Stimulated activated CD8-positive, alpha-beta memory T cell treated with anti-CD3 and anti-CD28 coated beads, Interleukin-15, amount 100 ng/mL, for 48 hours (primary cell): Measurements from ENCODE around the gene CCDC6.
"Not testable (repeated sequence)": the region's sequence is repeated elsewhere in the genome, so short reads cannot be mapped to it uniquely, and the experiment has no call there.

Source experiments
- DNase-seq, 2 donors: peaks; one replicate each; pipeline ENCODE4 v3.0.0-alpha.2; 2020; ENCODE audit warnings: low read depth in 2 of 2

CCDC6 gene

DNA sequence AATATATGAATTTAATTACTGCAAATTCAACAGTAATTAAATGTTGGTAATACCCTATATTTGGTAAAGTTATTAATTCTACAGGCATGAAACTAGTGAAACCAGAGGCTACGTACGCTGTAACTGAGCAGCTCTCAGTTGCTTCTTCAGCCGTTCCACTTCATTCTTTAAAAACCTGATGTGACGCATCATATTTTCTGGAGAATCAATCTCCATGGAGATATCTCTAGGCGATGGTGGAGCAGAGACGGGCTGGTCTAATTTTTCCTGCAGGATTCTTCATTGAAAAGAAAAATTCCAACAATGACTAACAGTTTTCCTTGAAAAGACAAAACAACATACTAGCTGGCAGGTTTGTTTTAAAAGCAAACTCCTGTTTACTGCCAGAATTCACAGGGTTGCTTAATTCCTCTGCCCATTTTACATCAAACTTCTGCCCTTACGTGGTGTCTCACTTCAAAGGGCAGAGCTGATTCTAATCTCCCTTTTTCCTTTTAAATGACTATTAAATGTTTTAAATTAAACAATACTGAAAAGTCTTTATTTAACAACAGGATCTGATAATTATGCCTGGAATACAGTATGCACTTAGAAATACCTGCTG is 93.7 kb downstream of the CCDC6 start:
- DNase-seq, result no peak

DNA sequence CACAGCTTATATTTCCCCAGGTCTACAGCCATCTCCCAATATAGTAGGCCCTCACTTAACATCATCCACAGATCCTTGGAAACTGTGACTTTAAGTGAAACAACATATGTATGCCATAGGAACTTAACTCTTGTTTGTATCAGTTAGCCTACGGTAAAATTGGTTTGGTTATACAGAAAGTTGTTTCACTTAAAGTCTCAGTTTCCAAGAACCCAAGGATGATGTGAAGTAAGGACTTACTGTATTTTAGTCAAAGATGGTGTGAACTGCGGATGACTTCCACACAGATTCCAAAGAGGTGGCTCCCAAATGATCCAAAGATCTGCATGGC is 96.7 kb downstream of the CCDC6 start:
- no peak for DNase-seq

DNA sequence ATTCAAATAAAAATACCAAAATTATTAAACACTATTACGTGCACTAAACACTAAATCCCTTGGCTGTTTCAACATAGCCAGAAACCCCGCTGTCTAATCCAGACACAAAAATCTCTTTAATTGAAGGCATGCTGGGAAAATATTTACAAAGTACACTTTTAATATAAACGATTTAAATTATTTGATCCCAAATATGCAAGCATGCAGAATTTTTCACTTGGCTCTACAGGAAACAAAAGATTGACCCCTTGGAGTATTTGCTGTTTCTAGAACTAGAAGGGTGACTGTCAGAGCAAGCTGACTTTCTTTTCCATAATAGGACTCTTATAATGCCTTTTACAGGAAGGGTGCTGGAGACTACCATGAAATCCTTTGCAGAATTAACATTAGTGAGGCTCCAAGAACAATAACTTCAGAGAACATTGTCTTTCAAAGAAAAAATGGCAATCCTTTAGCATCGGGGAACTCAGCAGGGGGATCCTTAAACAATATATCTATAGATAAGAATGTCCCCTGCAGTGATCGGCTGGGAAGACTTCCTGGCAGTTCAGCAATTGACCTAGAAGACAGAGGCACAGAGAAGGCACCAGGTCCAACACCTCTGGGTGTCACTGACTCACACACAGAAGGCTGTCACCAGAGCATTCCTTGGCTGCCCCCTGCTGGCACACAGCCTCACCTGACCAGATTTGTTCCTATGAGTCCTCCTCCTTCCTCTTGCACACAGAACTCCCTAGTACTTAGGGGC is 97.3 kb downstream of the CCDC6 start:
- DNase-seq, result peak; percentile 34 to 50

DNA sequence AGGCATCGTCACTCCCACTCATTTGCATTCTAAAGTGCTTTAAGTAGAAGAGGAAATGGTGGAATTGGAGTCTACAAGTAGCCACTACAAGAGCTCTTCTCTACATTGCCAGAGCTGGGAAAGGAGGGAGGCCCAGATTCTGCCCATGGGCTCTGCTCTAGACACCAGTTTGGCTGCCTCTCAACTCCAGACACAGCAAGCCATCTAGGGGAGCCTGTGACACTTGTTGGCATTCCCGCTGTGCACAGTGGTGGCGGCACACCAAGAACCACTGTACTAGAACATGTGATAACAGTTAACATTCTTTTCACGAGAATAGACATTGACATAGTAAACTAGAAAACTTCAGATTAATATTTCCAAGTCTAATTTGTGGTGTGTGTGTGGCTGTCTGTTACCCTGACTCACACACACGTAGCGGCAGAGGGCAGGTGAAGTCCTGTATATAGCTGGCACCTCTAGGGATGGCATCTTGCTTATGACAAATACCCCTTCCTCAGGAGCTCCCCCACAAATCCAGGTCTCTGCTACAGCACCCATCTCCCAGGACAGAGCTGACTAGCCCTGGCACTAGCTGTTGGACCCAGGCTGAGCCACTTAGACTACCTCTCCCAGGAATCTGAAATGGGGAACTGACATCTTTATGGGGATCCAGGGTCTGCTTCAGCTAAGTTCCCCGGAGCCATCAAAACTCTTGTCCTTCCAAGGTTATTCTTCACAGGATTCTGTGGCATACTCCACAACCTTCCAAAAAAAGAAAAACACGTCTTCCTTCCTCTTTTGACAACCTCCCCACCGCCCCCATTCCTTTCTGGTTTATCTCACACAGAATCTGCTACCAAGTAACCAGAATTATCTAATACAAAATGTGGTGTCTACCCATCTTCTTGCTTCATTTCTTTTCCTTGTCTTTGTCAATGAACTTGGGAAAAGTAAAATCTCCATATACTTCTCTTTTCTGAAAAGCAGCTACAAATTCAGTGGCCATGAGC is 98.4 kb downstream of the CCDC6 start:
- no peak for DNase-seq

DNA sequence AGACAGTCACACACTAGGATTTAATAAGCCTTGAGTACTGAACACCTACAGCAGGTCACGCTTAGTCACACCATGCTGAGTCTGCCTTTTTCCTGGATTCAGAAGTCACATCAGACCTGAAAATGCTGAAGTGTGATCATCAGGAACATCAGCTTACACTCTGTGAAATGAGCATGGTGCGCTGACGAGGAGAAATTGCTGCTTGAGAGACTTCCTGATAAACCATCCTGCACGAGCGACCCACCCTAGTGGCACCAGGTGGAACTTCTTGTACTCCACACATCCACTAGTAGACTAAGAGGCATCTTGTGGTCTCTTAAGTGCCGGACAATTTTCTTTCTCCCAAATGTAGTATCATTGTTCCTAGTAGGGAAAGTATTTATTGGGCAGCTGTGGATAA is 101.3 kb downstream of the CCDC6 start:
- no peak for DNase-seq

DNA sequence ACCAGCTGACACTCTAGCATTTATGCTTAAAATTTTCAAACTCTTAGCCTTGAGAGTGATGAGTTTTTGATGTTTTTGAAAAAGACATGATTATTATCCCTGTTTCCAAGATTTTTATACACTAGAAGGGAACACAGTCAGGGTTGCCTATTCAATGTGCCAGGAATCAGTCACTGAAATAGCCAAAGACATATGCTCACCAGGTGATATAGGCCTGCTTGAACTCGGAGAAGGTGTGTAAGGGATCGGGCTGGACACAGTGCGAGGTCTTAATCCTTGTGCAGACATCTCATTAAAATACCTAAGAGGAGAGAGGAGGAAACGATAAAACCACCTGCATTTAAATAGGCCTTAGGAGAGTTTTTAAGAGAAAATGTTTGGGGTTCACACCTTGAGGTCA is 102.1 kb downstream of the CCDC6 start:
- DNase-seq, result no peak

DNA sequence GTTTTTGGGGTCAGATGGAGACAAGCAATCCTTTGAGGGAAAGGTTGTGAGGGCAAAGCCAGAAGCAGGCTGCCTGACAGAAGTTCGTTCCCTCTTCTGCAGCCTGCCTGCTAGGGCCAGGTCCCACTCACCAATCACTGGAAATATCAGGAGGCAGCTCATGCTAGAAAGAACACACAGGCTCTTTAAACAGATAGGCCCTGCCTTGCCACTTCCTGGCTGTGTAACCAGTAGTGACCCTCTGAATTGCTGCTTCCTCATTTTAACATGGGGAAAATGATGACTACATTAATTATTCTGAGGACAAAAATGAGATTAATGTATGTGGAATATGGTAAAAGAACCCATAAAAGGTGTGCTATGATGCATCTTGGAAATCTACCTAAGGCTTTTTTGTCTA is 102.6 kb downstream of the CCDC6 start:
- no peak for DNase-seq

DNA sequence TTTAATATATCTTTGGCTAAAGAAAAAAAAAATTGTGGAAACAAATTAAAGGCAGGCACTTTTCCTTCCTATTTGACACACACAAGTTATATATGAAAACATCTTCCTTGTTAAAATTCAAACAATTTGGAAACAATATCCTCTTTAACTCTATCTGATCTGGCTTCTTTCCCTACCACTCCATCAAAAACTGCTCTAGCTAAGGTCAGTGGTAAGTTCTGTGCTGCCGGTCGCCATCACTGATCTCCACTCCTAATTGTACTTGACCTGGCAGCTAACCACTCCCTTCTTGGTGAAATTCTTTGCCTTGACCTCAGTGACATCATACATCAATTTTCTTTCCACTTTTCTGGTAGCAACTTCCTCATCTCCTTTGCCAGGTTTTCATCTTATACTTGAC is 105.2 kb downstream of the CCDC6 start:
- DNase-seq, result no peak

DNA sequence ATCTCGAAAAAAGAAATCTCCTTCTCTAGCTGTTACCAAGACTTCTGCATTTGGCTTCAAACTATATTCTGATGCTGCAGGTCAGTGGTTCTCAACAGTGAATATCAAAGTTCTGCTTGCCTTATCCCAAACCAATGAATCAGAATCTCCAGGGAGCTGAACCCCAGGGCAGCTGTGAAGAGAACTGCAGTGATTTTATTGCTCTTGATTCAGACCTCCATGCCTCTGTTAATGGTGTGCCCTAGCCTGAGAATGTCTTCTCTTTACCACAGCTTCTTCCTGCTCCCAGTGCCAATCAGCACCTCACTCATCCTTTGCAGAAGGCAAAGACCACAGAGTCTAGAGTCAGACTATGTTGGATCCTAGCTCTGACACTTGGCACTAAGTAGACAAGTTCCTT is 106.9 kb downstream of the CCDC6 start:
- DNase-seq, result no peak

DNA sequence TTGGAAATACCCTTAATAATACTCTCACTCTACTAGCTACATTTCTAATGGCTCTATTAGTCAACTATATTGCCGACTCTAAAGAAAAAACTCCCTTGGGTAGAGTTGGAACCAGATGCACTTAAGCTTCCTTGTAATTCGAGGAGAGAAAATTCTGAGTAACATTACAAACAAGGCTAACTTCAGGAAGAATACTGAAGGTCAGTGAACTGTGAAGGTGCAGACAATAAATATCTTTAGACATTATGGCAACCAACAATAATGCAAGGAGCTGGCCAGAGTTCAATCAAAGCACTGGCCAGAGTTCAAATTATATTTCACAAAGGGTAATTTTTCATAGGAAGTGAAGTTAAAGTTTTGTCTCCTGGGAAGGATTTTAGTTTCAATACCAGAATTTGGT is 112.4 kb downstream of the CCDC6 start:
- no peak for DNase-seq

DNA sequence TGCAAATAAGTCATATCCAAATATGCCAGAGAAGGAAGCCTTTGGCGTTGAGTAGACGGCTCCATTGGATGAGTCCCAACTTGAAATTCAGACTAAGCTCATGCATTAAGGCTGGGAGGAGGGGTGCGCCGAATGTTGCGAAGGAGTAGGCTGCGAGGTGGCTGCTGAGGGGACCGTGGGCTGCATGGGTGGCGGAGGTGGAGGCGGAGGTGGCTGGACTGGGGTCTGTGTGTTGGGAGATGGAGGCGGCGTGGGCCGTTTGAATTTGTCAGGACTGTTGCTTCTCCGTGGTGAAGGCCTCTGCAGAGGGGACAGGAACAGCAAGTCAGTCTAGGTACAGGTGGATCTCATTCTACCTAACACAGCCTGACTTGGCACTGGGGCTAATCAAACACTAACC is 113.5 kb downstream of the CCDC6 start:
- no peak for DNase-seq

DNA sequence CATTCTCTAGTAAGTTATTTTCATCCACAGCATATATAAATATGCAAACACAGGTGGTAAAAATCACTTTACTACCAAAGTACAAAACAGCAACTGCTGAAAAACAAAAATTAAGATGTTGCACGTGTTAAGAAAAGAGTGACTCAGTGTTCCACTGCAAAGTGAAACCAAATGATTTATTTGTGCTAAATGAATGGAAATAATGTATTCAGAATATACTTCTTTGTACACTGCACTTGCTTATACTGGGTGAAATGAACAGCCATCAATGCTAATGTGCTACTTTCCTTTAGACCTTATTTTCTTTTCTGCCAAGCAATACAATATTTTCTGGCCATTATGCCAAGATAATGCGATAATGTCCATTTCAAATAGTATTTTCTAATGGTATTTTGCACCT is 114.8 kb downstream of the CCDC6 start:
- no peak for DNase-seq

DNA sequence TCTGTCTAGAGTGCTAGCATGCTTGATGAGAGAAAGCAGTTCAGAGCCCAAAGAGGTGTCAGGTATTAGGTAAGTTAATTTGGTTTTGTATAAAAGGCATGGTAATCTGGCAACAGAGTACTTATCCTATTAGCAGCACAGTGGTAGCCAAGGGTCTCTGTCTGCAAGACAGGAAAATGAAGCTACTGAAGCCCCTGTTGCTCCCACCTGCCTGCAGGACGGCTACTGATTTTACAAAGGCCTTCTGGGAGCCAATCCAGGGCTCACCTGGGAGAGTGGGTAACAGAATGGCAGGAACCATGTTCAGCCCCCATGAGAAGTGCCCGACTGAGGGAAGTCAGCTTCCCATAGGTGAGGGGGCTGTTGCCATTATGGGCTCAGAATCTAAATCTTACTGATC is 116.3 kb downstream of the CCDC6 start:
- DNase-seq, result not testable (repeated sequence)

DNA sequence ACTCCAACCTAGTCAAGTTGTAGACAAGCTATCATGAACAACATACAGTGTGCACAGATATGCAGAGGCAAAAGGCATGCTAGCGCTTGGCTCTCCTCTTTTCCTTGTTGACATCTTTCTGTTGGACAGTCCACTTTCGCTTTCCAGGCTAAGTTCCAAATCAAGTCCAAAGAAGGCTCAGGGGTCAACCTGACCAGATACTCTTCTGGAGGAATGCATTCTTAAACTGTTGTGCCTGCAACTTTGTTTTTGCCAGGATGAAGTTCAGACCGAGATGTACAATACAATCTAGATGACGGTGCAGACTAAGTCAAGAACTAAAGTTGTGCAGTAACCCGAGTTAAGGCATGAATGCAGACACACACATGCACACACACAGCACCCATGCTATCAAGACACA is 117.4 kb downstream of the CCDC6 start:
- not testable (repeated sequence) for DNase-seq

DNA sequence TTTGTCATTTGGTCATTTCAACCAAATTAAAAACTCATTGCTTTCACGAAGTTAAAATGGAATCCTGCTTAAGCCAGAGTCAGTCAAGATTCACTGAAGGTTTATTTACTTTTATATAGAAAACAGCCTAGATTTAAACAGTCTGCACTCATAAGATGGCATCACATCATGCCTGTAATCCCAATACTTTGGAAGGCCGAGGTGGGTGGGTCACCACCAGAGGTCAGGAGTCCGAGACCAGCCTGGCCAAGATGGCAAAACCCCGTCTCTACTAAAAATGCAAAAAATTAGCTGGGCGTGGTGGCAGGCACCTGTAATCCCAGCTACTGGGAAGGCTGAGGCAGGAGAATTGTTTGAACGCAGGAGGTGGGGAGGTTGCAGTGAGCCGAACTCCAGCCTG is 119.3 kb downstream of the CCDC6 start:
- not testable (repeated sequence) for DNase-seq

DNA sequence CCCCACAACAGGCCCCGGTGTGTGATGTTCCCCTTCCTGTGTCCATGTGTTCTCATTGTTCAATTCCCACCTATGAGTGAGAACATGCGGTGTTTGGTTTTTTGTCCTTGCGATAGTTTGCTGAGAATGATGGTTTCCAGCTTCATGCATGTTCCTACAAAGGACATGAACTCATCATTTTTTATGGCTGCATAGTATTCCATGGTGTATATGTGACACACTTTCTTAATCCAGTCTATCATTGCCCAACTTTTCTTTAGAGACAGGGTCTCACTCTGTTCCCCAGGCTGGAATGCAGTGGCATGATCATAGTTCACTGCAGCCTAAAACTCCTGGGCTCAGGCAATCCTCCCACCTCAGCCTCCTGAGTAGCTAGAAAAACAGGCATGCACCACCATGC is 120.9 kb downstream of the CCDC6 start:
- DNase-seq, result not testable (repeated sequence)

DNA sequence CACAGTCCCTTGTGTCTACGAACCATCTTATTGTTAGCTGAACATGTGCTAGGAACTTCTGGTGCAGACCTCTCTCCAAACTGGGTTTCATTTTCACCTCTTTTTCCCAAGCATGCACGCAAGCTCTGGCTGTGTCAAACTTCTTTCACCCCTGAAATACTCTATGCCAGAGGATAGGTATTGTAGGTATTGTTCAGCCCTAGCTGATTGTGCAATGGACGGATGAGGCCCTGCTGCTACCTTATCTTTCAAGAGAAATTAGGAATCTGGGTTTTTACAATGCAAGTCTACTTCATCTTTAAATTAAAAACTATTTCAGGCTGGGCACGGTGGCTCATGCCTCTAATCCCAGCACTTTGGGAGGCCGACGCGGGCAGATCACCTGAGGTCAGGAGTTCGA is 124.8 kb downstream of the CCDC6 start:
- no peak for DNase-seq

DNA sequence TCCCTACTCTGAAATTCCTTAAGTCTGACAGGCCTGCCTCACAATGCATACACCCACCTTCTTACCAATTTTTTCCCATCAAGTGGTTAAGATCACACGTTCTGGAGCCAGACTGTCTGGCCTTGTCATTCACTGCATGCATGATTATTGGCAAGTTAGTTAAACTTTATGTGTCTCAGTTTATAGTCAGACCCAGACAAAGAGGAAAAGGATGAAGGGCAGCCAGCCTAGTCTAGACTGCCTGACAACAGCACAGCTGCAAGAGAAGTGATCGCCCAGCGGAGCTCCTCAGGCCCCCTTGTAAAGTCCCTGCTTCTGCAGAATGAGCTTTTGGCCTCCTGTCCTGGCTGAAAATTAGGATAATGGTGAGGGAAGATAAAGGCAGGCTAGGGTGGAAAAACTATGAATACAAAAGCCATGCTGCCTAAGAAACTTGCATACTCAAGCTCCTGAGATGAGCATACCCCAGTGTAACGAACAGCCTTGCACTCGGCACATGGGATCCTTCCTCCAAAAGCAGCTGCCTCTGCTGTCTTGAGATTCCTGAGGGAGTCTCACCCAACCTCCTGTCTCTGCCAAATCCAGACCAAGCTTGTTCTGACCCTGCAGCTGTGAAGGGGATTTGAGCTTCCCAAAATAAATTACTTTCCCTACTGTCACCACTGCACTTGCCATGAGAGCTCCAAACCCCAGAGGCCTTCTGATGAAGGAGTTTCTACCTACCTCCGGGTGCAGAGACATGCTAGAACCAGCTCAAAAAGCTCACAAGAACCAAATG is 126.4 kb downstream of the CCDC6 start:
- no peak for DNase-seq

DNA sequence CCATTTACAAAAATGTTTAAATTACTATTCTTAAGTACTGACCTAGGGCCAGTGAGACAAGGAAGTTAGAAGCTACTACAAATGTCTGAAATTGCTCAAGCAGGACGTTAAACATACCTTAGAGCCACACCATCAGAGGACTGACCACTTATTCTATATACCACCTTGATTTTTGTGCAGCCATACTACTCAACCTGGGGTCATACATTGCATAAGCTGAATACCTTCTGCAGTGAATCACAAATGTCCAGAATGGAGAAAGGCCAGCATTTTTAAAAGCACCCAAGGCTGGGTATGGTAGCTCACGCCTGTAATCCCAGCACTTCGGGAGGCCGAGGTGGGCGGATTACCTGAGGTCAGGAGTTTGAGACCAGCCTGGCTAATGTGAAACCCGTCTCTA is 131.9 kb downstream of the CCDC6 start:
- no peak for DNase-seq

DNA sequence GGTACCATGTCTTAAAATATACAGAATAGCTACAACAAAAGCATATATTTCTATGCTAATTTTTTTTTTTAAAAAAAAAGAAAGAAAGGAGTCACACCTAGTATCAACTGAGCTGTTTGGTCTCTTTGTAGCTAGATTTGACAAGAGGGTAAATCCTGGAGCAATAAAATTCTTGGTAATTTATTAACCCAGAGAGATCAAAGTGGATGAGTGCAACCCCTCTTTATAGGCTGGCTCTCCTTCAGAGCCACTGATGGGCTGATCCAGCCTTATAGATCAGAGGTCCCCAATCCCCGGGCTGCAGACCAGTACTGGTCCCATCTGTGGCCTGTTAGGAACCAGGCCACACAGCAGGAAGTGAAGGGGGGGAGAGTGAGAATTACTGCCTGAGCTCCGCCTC is 133.3 kb downstream of the CCDC6 start:
- DNase-seq, result no peak

DNA sequence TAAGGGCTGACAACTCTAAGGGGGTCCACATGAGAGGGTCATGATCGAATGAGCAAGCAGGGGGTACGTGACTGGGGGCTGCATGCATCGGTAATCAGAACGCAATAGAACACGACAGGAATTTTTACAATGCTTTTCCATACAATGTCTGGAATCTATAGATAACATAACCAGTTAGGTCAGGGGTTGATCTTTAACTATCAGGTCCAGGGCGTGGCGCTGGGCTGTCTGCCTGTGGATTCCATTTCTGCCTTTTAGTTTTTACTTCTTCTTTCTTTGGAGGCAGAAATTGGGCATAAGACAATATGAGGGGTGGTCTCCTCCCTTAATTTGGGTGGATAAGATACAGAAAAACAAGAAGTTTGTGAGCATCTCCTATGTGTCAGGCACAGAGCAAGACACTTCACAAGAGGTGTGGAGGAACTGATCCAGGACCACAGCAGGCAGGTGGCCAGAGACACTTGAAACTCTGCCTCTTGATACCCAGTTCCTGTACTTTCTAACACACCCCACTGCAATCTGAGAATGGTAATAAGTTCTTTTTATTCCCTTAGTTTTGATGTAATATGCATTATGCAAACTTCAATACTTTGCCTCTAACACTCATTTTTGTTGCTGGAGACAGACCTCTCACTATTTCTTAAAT is 135.1 kb downstream of the CCDC6 start:
- no peak for DNase-seq
